ENCODE measurements around the gene IFFO2.
A peak's percentile ranks its signal among the peaks of the same experiment; 100 is the strongest.

The IFFO2 gene

GRCh38 chr1:18972991-18973390 is 16.5 kb upstream of the IFFO2 start:
- no peak for DNase-seq (ENCODE audit: low spot score)

DNA sequence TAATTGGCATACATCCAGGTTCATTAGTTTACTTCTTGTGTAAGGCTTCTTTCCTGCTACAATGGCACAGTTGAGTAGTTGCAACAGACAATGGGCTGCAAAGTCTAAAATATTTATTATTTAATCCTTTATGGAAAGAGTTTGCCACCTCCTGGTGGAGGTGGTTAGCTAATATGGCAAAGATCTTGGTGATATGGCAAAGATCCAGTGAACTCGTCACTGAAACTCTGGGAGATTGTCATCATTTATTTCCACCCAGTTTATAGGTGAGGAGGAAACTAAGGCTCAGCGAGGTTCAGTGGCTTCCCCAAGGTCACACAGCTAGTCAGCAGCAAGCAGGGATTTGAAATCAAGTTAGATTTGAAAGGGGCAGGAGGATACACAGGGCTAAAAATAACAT is 16.1 kb upstream of the IFFO2 start:
- DNase-seq (ENCODE audit: low spot score): no peak

- no peak for DNase-seq (ENCODE audit: low spot score)
Measured at GRCh38 chr1:18970762-18971161, 14.3 kb upstream of the IFFO2 start.

DNA sequence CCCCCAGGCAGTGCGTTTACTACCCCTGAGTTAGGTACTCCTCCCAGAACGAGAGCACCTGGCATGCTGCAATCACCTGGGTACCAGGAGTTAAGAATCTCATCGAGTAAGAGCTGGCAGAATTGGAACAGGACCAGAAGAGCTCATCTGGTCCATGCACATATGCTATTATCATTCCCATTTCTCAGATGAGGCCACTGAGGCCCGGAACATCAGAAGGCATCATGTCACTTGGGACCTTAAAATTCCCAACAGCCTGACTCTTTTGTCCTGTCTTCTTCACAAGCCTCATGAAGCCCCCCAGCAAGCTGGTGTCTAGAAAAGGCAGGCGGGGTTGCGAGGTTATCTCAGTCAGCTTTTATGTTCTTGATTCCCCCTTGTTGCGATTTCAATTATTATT is 13.9 kb upstream of the IFFO2 start:
- no peak for DNase-seq (ENCODE audit: low spot score)

DNA sequence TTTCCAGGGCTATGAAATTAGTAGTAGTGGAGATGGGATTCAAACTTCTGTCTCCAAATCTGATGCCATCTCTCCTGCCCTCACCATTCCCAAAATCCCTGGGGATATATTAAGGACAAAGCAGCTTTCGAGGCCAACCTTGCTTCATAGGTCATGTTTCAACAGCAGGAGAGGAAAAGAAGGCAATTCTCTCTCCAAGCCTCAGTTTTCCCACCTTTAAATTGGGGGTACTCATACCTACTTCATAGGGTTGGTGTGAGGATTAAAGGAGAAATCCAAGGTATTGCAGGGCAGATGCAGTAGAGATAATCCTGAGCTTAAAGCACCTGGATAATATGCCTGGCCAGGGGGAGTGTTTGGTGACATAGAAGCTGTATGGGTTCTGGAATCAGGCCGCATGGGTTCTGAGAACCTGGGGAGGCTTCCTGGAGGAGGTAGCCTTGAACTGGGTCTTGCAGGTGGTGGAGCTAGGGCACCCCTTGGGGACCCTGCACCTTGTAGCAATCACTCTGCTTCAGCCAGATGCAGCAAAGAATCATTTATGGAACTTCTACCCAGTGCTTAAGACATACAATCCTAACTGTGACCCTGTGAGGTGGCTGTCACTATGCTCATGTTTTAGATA is 10.7 kb upstream of the IFFO2 start:
- no peak for DNase-seq (ENCODE audit: low spot score)

- DNase-seq (ENCODE audit: low spot score): no peak
Measured at GRCh38 chr1:18965206-18966173, 9.0 kb upstream of the IFFO2 start.

DNA sequence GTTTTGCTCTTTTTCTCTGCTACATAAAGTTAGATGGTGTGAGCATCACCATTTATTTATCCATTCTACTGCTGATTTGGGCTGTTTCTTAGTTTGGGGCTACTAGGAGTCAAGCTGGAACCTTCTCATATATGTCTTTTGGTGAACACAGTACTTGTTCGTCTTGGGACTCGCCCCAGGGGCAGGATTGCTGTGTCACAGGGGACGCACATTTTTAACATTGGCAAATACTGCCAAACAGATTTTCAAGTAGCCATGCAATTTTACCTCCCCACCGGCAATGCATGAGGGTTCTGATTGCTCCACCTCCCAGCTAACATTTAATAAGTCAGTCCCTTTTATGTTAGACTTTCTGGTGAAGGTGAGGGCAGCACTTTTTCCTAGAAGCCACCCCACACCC is 7.5 kb upstream of the IFFO2 start:
- DNase-seq (ENCODE audit: low spot score): no peak

DNA sequence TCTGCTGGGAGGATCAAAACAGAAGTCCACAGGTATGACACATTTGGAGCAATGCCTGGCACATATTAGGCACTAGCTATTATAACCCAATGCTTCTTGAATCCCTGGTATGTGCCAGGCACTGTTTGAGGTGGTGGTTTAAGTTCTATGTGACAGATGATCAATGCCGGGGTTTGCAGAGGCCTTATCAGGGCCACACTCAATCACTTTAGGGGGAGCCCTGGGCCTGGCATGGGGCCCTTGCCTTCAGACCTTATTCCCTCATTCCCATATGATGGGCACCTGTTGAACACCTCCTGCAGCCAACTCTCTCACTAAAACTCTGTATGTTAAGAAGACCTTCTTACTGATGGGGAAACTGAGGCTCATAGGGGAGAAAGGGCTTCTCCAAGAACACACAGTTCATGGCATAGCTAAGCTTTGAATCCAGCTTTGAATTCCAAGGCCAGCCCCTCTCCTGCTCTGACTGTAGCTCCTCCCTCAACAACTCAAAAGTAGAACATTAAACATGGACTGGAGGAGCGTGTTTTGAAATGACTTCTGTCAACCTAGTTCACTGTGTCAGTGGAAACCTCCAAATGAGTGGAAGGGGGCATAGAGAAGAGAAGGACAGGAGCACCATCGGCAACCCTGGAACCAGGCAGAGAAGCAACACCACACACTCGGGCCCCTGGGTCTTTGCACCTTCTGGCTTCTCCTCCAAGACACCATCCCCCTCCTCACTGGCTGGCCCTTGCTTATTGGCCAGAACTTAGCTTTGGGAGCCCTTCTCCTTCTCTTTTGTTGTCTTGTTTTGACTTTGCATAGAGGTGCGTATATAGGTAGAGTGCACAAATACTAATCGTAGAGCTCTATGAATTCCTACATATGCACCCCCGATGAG is 6.6 kb upstream of the IFFO2 start:
- no peak for DNase-seq (ENCODE audit: low spot score)

DNA sequence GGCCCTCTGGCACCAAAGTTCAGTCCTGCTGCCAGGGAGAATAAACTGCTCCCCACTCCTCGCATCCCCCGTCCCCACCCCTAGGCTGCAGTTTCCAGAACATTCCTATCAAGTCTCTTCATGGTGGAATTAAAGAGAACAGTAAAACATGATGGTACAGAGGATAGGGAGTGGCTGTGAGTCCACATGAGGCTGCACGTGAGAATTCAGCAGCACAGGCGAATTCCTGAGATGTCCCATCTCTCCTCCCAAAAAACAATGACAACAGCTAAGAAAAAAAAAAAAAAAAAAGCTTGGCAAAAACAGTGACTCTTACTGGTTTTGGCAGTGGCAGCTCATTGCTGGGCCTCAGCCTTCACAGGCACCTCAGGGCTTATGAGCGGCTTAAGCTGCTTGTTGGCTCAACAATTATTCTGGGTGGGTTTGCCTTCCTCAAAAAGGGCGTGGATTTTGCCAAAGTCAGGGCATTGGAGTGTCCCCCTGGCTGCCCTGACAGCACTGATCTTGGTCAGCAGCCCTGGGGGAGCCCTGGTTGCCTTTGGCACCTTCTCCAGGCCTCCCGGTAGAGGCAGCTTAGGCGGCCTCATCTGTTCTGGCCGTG is 5.7 kb upstream of the IFFO2 start:
- no peak for DNase-seq (ENCODE audit: low spot score)

- no peak for DNase-seq (ENCODE audit: low spot score)
Measured at GRCh38 chr1:18960821-18961220, 4.3 kb upstream of the IFFO2 start.

DNA sequence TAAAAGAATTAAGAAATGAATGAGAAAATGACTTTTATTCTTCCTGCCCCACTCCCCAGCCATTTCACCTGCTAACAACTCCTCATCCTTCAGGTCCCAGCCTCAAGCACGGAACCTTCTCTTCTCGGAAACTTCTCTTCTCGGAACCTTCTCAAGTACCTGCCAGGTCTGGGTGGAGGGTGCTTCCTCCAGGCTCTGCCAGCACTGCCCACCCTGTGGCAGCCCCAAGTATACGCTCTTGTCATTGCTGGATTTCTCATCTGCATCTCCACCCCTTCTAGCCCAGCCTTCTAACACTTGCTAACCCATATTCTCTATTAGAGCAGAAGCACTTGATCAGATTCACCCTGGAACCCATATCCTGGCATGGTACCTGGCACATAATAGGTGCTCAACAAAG is 3.9 kb upstream of the IFFO2 start:
- no peak for DNase-seq (ENCODE audit: low spot score)

DNA sequence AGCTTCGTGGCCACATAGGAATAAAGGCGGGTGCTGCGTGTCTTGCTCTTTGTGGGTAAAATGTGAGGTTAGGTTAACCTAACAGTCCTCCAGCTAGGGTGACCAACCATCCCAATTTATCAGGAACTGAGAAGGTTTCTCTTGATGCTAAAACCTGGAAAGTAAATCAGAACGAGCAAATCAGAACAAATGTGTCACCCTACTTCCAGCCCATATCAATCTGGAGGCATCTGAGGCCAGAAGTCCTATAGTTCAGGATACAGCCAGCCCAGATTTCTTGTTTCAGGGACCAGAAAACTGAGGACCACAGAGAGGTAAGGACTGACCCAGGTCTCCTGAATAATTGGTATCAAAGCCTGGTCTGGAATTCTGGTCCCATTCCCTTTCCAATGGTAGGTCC is 3.1 kb upstream of the IFFO2 start:
- DNase-seq (ENCODE audit: low spot score): no peak

- no peak for DNase-seq (ENCODE audit: low spot score)
Measured at GRCh38 chr1:18957532-18958300, 1.2 kb upstream of the IFFO2 start.

DNA sequence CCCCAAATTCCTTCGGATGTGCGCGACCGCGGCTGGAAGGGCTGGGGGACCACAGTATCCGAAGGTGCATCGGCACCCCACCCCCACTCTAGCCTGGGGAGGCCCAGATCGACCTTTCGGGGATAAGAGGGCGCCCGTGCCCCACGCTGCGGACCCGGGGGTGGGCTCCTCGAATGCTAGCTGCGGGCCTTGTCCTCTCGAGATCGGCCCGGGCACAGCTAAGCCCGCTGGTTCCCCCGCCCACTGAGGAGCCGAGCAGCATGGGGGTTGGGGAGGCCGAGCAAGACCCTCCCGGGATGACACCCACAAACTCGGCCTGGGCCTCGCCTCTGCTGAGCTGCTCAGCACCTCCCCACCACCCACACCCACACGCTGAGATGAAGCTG is 653 bp upstream of the IFFO2 start:
- no peak for DNase-seq (ENCODE audit: low spot score)

DNA sequence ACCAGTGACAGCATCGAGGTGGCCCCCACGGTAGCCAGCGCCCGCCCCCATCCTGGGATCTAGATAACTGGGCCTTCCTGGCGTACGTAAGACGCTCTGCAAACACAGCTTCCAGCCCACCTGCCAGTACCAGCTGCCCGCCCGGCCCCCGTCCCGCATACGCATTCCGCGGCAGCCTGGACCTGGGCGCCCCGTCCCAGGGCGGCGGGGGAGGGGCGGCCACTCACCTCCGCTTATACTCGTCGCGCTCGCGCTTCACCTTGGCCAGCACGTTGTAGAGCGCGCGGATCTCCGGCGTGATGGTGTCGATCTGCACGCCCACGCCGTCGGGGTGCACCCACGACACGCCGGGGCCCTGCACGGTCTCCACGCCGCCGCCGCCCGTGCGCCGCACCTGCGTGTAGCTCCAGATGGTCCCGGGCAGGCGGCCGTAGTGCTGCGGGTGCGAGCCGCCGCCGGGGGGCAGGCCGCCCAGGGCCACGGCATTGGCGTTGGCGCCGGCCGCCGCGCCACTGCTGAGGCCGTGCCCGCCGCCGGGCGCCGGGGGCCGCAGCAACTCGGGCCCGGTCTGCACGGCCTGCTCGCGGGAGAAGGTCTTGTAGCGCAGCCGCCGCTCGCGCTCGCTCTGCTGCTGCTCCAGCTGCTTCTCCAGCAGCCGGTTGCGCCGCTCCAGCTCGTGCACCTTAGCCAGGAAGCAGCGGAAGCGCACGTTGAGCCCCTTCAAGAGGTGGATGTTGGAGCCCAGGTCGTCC is 859 bp downstream of the IFFO2 start:
- peak; percentile 26 for DNase-seq (ENCODE audit: low spot score)

DNA sequence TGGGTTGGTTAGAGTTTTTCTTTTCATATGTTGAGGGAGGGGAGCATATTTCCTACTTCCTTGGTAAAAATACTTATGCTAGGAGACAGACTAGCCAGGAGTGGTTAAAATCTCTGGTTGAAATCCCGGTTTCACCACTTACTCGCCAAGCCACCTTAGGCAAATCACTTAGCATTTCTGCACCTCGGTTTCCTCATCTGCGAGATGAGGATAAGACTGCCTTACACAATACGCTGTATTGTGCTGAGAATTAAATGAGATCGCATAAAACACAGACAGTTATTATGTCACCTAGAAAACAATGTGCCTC is 1.4 kb downstream of the IFFO2 start:
- DNase-seq (ENCODE audit: low spot score): no peak

DNA sequence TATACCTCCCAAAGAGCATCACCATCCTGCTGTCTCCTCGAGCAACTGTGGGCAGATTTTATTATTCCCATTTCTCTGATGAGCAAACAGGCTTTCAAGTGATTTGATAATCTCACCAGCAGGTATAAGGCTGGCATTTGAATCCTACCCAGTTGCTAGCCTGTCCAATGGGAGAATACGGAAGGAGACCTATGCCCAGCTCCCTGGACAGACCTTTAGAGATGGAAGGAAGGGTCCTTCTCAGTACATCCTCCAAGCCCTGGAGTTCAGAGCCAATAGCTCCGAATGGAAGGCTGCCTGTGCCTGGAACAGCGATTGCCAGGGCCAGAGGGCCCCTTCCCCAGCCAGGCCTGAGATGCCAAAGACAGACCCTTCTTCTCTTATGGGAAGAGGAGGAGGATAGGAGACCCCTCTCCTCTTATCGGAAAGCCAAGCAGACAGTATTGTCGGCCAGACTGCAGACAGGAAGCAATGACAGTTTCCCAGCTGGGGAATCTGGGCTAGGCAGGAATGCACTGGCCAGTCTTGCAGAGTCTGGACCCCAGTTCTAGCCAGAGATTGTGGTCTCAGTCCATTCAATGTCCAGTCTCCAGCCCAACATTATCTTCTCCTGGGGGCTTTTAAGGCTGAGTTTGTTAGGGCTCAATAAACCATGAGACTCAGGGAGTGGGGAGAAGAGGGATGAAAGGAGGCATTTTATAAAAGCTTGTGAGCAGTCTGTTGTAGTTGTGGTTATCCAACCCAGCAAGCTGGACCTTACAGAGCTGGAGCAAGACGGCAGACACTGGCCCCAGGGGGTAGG is 2.0 kb downstream of the IFFO2 start:
- no peak for DNase-seq (ENCODE audit: low spot score)

GRCh38 chr1:18953731-18954231 is 2.7 kb downstream of the IFFO2 start:
- no peak for DNase-seq (ENCODE audit: low spot score)

DNA sequence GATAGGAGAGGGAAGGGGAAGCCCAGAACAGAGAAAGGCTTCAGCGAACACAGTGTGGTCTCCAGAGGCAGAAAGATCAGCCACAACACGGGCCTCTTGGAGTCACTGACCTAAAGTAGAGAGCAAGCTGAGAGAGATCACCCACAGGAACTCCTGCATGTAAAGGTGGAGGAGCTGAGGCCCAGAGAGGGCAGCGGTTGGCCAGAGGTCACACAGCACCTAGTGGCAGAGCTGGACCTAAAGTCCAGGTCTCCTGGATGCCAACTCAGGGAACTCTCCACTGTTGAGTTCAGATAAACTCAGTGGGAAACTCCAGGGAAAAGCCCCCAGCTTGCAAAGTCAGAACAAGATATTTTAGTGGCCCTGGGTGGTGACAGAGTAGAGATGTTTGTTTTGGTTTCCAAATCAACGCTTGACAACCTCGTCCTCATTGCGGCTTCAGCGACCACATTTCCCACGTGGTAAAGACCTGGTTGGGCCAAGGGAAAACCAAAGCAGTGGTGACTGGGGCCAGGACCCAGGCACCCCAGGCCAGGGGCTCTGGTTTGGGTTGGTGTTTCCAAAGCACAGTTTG is 4.6 kb downstream of the IFFO2 start:
- no peak for DNase-seq (ENCODE audit: low spot score)

Data from SK-N-DZ (cell line).